ENCODE results near the gene TK2.
"Not testable (repeated sequence)": the region's sequence is repeated elsewhere in the genome, so short reads cannot be mapped to it uniquely, and the experiment has no call there.

Gene TK2

GRCh38 chr16:66481081-66481942 lies 68.6 kb downstream of the TK2 start:
- peak in 1 of 3 donors; percentile 20 for DNase-seq

DNA sequence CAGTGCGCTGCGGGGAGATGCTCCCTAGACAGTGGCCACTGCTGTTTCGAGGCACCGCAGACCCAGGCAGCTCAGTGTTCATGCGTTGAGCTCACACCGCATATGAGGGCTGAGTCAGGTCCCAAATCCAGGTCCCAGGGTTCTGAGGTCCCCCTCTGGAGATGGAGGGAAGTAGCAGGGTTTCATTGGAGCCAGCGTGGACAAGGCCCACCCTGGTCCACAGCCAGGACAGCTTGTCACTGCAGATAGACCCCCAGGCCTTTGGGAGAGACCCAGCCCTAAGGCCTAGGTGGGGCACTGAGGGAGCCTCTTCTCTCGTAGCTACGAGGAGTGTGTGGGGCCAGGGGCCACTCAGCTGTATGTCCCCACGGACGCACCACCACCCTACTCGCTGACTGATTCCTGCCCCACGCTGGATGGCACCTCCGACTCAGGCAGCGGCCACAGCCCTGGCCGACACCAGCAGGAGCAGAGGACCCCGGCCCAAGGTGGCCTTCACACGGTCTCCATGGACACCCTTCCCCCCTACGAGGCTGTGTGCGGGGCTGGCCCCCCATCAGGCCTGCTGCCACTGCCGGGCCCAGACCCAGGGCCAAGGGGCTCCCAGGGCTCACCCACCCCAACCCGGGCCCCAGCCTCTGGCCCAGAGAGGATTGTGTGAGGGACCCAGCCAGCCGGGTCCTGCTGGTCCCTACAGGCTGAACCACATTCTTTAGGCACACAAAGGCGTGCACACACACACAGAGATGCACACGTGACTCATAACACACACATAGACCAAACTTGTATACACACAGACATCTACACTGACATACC lies 69.4 kb downstream of the TK2 start:
- DNase-seq = no peak

GRCh38 chr16:66479661-66480264 lies 70.2 kb downstream of the TK2 start:
- DNase-seq = no peak

DNA sequence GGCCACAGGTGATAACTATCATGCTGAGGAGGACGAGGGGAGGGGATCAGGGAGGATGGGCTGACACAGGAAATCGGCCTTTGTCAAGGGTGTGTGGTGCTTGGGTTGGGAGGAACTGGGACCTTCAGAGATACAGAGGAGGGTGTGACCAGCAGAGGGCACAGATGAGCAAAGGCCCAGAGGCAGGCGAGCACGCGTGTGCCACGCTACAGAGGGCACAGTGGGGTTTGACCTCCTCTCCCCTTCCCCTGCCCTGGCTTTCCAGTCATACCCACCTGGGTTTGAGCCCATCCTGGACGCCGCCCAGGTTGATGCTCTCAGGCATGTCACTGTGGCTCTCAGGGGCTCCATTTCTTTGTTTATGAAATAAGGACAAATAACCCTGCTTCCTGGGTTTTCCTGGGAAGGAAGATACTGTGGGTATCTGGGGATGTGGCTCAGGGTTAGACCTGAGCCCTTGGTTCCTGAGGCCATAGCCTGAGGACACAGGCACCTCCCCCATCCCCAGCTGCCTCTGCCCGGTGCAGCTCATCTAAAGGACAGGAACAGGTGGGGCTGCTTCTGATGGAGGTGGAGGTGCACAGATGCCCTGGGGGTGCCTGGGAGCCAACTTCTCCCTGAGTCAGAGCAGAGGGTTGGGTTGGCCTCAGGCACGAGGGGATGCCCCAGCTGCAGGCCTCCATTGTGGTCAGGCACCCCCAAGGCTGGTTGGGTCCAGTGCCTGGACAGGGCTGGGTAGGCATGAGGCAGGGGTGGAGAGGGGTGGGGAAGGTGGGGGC lies 71.0 kb downstream of the TK2 start:
- DNase-seq = peak; percentile 79 to 89 (median 86)

DNA sequence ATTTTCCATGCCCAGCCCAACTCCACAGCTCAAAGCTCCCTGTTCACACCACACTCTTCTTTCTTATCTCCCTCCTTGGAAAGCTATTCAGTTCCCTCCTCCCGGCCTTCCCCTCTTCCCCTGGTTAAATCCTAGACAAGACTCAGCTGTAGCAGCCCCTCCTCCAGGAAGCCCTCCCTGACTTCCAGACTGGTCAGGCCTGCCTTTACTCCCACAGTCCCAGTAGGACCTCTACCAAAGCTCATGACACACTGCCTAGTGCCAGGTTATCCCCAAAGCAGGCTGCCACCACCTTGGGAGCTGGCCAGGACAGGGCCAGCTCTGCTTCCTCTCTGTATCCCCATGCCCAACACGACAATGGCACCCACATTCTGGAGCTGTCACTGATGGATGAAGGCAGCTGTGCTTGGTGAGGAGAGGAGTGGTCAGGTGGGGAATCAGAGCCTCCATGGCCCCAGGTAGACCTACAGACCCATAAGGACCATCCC lies 72.8 kb downstream of the TK2 start:
- no peak for DNase-seq

DNA sequence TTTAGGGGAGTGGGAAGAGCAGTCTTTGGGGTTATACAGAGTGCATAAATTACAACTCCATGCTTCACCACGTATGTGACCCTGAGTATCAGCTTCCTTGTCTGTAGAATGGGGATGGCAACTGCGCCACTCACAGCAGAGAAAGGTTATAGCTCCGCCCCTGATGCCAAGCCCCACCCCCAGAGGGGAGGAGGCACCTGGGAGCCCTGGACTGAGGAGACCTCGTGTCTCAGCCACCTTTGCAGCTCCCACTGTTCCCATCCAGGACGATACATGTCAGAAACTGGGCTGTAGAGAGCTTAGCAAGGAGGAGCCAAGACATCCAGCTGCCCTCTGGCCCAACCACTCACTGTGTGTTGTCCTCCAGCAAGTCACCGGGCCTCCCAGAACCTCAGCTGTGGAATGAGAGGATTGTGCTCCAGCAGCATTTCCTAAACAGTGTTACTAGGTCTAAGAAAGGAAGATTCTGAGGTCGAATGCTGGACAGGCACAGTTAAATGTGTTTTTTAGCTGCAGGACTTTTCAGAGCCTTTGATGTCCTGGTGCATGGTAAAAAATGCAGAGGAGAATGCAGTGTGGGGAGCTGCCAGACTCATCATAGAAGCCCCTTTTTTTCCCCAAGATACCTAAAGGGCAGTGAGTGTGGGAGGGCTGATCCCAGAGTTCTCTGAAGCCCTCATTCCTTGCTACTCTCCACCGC lies 73.4 kb downstream of the TK2 start:
- DNase-seq = peak in 1 of 3 donors; percentile 24

DNA sequence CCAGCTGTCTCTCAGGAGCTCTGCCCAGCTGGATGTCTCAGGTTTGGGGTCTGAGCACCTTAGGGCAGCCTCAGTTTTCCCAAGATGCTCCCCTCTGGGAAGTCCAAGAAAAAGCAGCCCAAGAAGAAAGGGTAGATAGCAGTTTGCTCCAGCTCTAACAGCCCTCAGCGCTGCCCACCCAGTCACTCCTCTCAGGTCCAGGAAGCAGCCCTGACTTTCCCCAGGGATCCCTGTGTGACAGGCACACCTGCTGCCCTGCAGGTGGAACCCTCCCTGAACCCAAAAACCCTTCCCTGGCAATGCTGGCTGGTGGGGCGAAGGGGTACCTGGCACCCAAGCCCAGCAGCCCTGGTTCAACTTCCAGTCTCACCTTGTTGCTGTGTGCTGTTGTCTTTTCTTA lies 74.7 kb downstream of the TK2 start:
- no peak for DNase-seq

DNA sequence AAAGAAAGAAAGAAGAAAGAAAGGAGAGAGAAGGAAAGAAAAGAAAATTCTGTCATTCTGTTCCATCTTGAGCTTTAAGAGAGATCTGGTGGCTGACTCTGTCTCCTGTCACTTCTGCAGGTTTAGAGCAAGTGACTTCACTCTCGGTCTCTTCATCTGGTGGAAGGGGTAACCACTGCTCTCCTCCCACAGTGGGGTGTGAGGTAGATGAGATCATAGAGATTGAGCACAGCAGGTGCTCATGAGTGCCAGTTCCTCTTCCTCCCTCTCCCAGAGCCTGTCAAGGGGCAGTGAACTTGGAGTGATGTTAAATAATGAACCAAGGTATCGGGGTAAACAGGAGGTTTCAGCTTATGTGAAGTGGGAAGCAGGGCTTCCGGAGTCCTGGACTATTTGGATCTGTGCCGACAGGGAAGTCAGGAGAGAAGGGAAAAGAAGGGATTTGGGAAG lies 75.1 kb downstream of the TK2 start:
- DNase-seq = peak; percentile 43 to 60 (median 47)

- DNase-seq = no peak
Observed at GRCh38 chr16:66473654-66474519, 76.0 kb downstream of the TK2 start.

- DNase-seq = no peak
Observed at GRCh38 chr16:66473051-66473571, 76.8 kb downstream of the TK2 start.

DNA sequence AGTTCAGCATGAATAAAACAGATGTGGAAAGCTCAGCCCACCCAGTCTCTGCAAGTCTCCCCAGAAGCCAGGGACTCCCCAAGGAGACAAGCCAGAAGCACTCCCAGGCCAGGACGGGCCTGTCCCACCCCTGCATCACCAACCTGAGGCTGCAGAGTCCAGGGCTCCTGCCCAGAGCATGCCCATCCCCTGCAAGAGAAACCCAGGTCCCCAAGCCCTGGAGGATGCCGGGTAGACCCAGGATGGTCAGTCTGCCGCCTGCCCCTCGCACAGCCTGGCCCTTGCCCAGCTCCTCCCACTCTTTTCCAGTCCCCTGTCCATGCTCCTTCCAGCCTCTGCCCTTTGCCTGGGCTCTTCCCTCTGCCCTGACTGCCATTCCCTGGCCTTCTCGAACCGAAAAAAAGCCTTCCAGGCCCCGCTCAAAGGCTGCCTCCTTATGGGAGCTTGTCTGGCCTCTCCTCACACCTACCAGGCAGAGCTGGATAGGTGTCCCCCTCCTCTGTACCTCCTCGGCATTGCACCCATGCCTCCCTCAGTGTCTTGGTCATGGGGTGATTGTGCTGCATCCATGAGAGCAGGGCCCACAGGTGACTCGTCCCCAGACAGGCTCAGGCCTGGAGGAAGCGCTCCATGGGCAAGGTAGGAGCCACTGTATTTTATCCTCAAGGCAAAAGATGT lies 78.1 kb downstream of the TK2 start:
- DNase-seq = no peak

DNA sequence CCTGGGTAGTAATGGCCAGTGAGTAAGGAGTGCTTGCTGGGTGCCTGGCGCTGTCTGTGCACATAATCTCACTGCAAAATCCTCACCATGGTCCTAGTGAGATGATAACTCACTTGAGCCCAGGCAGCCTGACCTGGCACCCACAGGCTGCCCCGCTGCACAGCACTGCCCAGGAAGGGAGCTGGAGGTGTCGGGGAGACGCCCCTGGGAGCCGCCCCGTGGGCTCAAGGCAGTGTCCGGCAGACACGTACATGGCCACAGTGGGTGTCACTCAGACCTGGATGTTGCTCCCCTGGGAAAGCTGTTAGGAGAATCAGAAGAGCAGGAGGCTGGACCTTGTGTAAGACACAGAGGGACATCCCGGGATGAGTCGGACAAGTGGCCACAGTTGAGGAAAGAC lies 78.7 kb downstream of the TK2 start:
- peak in 1 of 3 donors; percentile 23 for DNase-seq

DNA sequence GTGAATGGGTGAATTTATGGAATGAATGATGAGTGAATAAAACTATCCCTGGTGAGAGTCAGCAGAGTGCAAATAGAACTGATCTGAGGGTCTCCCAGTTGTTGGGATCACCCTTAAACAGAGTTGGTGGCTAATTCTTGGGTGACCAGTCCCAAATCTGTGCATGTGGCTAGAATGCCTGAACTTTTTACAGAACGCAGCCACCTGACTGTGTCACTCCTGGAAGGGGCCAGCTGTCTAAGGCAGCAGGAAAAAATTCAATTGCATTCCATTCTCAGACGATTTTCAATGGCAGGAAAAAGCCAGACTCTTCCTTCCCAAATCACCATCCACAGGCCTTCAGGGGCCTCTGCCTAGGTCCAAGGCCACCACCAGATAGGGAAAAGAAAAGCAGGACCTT lies 79.4 kb downstream of the TK2 start:
- no peak for DNase-seq

- no peak for DNase-seq
Observed at GRCh38 chr16:66469947-66470546, 79.9 kb downstream of the TK2 start.

- no peak for DNase-seq
Observed at GRCh38 chr16:66469291-66469946, 80.5 kb downstream of the TK2 start.

DNA sequence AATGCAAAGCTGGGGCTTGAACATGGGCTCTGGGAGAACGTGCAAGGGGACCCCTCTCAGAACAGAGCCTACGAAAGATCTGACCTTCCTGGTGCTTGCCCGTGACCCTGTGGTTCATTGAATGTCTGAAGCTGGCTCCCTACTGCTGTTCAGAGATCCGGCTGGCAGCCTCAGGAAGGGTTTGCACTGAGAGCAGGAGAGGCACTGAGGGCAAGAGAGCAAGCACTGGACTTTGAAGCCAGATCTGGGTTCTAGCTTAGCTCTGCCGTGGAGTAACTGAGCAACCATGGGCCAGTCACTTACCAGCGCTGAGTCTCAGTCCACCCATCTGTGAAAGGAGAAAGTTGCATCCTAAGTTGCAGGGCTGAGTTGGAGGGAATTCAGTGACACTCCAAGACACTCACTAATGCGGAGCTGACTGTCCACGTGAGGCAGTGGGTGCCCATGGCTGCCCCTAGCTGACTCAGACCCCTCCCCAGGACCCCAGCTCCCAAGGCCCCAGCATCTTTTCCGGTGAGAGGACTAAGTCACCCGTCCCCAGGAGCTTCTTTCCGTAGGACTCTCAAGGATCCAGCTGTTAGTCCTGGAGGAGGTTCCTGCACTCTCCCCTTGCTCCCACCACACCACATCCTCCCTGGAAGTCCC lies 81.5 kb downstream of the TK2 start:
- no peak for DNase-seq

GRCh38 chr16:66467611-66468010 lies 82.3 kb downstream of the TK2 start:
- no peak for DNase-seq

DNA sequence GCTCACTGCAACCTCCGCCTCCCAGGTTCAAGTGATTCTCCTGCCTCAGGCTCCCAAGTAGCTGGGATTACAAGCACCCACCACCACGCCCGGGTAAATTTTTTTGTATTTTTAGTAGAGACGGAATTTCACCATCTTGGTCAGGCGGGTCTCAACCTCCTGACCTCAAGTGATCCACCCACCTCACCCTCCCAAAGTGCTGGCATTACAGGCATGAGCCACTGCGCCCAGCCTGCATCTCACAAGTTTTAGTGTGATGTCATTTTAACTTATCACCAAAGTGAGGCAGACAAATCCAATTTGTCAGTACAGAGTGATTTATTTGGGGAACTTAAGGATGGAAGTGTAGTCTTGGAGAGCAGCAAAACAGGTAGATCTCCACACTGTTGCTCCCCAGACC lies 83.3 kb downstream of the TK2 start:
- DNase-seq = not testable (repeated sequence)
